Measurements from ENCODE around the gene PDE4D. TPM values are rescaled to one million over a fixed set of nuclear protein-coding genes. Genes with fewer than 3 reads are reported as not detected.

PDE4D gene
- total RNA-seq, 1 donor: 19.9 TPM

DNA sequence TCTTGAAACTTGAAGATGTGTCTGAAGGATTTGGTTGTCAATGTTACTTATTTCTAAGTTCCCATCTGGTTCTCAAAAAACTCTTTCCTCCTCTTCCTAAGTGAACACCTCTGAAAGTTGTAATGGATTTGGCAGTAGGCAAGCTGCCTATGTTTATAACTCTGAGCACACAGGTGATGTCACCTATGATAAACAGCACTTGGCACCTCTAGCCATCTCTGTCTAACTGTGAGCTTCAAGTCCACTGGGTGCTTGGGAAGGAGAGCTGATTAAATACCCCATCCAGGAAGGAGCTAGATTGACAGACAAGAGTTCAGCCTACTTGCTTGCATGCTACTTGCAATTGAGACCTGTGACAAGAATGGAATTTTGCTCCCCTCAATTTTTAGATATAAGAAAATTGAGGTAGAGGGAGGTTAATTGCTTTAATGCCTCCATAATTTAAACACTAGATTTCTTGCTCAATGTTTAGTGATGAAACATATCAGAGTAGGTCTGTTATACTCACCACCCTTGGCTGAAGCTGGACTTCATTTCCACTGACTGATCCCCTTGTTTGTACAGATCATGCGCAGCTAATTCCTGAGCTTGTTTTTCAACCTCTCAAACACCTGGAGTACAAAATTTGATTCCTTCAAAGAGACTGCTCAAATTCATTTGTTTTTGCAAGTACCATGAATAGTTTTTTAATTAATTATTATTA, 49.9 kb downstream of the PDE4D start:
- Histone ChIP-seq H3K36me3 (ENCODE audit: insufficient read depth, low read length) (no peaks in the 10 kb centered on the region), H2AFZ (ENCODE audit: low read length) (no peak overlapping the region), H3K27me3 (ENCODE audit: insufficient read depth, low read length) (no peaks in the 10 kb centered on the region), H3K4me3 (ENCODE audit: insufficient read depth, low read length) (no peak overlapping the region), H3K9me3 (ENCODE audit: low read depth, low read length) (no peaks in the 10 kb centered on the region), H3K4me2 (ENCODE audit: insufficient read depth, low read length) (no peak overlapping the region), H4K20me1 (ENCODE audit: insufficient read depth, low read length) (no peaks in the 10 kb centered on the region), H3K4me1 (ENCODE audit: insufficient read depth, low read length) (no peaks in the 10 kb centered on the region), H3K79me2 (ENCODE audit: insufficient read depth, low read length) (no peaks in the 10 kb centered on the region), H3K27ac (ENCODE audit: low read depth, low read length) (no peak overlapping the region)
- no peak for DNase-seq (ENCODE audit: insufficient read length, low spot score, missing footprints)
- no peak for TF ChIP-seq CTCF (IDR thresholded peaks at IDR 0.05; ENCODE audit: extremely low read depth, low read depth, low read length)

- no peak overlapping the region for H3K4me2 ChIP-seq (ENCODE audit: insufficient read depth, low read length)
- no peak overlapping the region for H3K4me3 ChIP-seq (ENCODE audit: insufficient read depth, low read length)
- TF ChIP-seq CTCF (IDR thresholded peaks at IDR 0.05; ENCODE audit: extremely low read depth, low read depth, low read length): no peak
- H3K79me2 ChIP-seq (ENCODE audit: insufficient read depth, low read length): no peaks in the 10 kb centered on the region
- H3K4me1 ChIP-seq (ENCODE audit: insufficient read depth, low read length): no peaks in the 10 kb centered on the region
- H3K36me3 ChIP-seq (ENCODE audit: insufficient read depth, low read length): no peaks in the 10 kb centered on the region
- no peak overlapping the region for H3K27ac ChIP-seq (ENCODE audit: low read depth, low read length)
- H3K27me3 ChIP-seq (ENCODE audit: insufficient read depth, low read length): no peaks in the 10 kb centered on the region
- H3K9me3 ChIP-seq (ENCODE audit: low read depth, low read length): no peaks in the 10 kb centered on the region
- no peak overlapping the region for H2AFZ ChIP-seq (ENCODE audit: low read length)
- H4K20me1 ChIP-seq (ENCODE audit: insufficient read depth, low read length): no peaks in the 10 kb centered on the region
- DNase-seq (ENCODE audit: insufficient read length, low spot score, missing footprints): no peak
Observed at GRCh38 chr5:59842999-59843398, 50.5 kb downstream of the PDE4D start.

DNA sequence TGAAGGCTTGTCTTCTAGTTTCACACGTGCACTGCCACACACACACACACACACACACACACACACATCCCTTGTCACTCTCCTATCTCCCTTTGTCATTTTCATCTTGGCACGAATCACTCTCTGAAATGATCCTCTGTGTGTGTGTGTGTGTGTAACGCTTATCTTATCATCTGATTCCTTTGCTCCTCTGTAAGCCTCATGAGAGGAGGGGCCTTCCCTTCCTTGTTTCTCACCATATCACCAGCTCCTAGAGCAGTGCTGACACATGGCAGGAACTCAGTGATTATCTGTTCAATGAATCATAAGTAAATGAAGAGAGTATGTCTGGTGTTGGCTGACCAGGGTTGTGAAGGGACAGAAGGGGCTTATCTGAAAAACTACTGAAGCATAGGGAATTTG, 53.3 kb downstream of the PDE4D start:
- Histone ChIP-seq H2AFZ (ENCODE audit: low read length) (no peak overlapping the region), H3K27ac (ENCODE audit: low read depth, low read length) (no peak overlapping the region)
- no peak for DNase-seq (ENCODE audit: insufficient read length, low spot score, missing footprints)

DNA sequence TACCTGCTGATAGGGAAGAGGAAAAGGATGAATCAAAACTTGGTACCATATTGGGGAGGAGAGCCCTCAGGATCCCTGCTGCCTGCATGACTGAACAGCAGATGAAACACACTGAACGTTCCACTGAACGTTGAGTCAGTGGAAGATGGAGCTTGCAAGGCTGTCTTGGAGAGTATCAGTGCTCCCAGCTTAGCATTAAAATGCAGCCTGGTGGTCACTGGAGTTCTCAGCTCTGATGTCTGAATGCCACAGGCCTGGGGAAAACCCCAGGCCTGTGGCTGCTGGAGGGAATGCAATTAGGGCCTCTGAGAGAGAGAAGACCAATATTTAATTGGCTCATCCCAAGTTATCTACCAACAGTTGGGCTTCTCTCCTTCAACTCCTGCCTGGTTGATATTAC, 54.5 kb downstream of the PDE4D start:
- Histone ChIP-seq H3K4me2 (ENCODE audit: insufficient read depth, low read length) (no peak overlapping the region), H2AFZ (ENCODE audit: low read length) (no peak overlapping the region), H3K27ac (ENCODE audit: low read depth, low read length) (no peak overlapping the region), H4K20me1 (ENCODE audit: insufficient read depth, low read length) (no peaks in the 10 kb centered on the region), H3K4me1 (ENCODE audit: insufficient read depth, low read length) (no peaks in the 10 kb centered on the region), H3K4me3 (ENCODE audit: insufficient read depth, low read length) (no peak overlapping the region), H3K27me3 (ENCODE audit: insufficient read depth, low read length) (no peaks in the 10 kb centered on the region), H3K36me3 (ENCODE audit: insufficient read depth, low read length) (no peaks in the 10 kb centered on the region), H3K9me3 (ENCODE audit: low read depth, low read length) (no peaks in the 10 kb centered on the region), H3K79me2 (ENCODE audit: insufficient read depth, low read length) (no peaks in the 10 kb centered on the region)
- DNase-seq (ENCODE audit: insufficient read length, low spot score, missing footprints): no peak
- TF ChIP-seq CTCF (IDR thresholded peaks at IDR 0.05; ENCODE audit: extremely low read depth, low read depth, low read length): no peak

More for the DNA sequence above, 53.3 kb downstream of the PDE4D start:
- H4K20me1 ChIP-seq (ENCODE audit: insufficient read depth, low read length): no peaks in the 10 kb centered on the region
- no peak overlapping the region for H3K4me2 ChIP-seq (ENCODE audit: insufficient read depth, low read length)
- H3K27me3 ChIP-seq (ENCODE audit: insufficient read depth, low read length): no peaks in the 10 kb centered on the region
- no peak overlapping the region for H3K4me3 ChIP-seq (ENCODE audit: insufficient read depth, low read length)
- no peaks in the 10 kb centered on the region for H3K4me1 ChIP-seq (ENCODE audit: insufficient read depth, low read length)
- no peaks in the 10 kb centered on the region for H3K36me3 ChIP-seq (ENCODE audit: insufficient read depth, low read length)
- no peaks in the 10 kb centered on the region for H3K9me3 ChIP-seq (ENCODE audit: low read depth, low read length)
- no peak for TF ChIP-seq CTCF (IDR thresholded peaks at IDR 0.05; ENCODE audit: extremely low read depth, low read depth, low read length)
- no peaks in the 10 kb centered on the region for H3K79me2 ChIP-seq (ENCODE audit: insufficient read depth, low read length)

Measured in osteoblast (primary cell).